HUES64 (cell line): Measurements from ENCODE around the gene ADRM1.

Experiments
- H3K27ac ChIP-seq: 2 replicates; pipeline ENCODE4 v1.7.0; 2013; ENCODE audit warnings: low read depth, low read length, inconsistent platforms
- H3K27me3 ChIP-seq: 2 replicates; pipeline ENCODE4 v1.6.1; 2013; ENCODE audit warnings: mild to moderate bottlenecking, low read length; ENCODE audit not compliant: insufficient read depth
- H3K36me3 ChIP-seq: 2 replicates; pipeline ENCODE4 v1.6.1; 2013; ENCODE audit warnings: mild to moderate bottlenecking, low read length; ENCODE audit not compliant: insufficient read depth
- H3K4me1 ChIP-seq: 2 replicates; pipeline ENCODE4 v1.6.1; 2013; ENCODE audit warnings: mild to moderate bottlenecking, low read length, moderate library complexity; ENCODE audit not compliant: insufficient read depth
- H3K4me3 ChIP-seq: 2 replicates; pipeline ENCODE4 v1.5.1; 2013; ENCODE audit warnings: mild to moderate bottlenecking, low read length, moderate library complexity
- H3K9ac ChIP-seq: 2 replicates; pipeline ENCODE4 v1.6.1; 2013; ENCODE audit warnings: mild to moderate bottlenecking, low read depth, low read length
- H3K9me3 ChIP-seq: 2 replicates; pipeline ENCODE4 v1.6.1; 2013; ENCODE audit warnings: low read depth, low read length; ENCODE audit not compliant: insufficient read depth
- WGBS: fragments of 150-250, 120-280 bp; methylation state at CpG from one replicate; pipeline ENCODE4 v1.1.7; 2013; ENCODE audit warnings: missing lambda C conversion rate; 5-methylcytosine and 5-hydroxymethylcytosine counted together

ADRM1 gene

GRCh38 chr20:62306414-62307187, 3.8 kb downstream of the ADRM1 start:
- Histone ChIP-seq H3K36me3 (peaks cover 78% of the 10 kb centered on the region), H3K4me1 (peaks cover 9% of the 10 kb centered on the region; the same call in 1 of the 2 replicates), H3K27ac (peak overlapping the region; percentile 41; the same call in 1 of the 2 replicates)

GRCh38 chr20:62307226-62308101, 4.7 kb downstream of the ADRM1 start:
- peaks cover 87% of the 10 kb centered on the region for H3K36me3 ChIP-seq
- no peaks in the 10 kb centered on the region for H3K27me3 ChIP-seq
- no peak overlapping the region; the same call in 1 of the 2 replicates for H3K27ac ChIP-seq
- no peak overlapping the region for H3K9ac ChIP-seq
- H3K4me1 ChIP-seq, result peaks cover 9% of the 10 kb centered on the region; the same call in 1 of the 2 replicates
- 96% methylated on average over 42 of the region's 42 CpGs for WGBS
- H3K4me3 ChIP-seq, result no peak overlapping the region
- no peaks in the 10 kb centered on the region for H3K9me3 ChIP-seq

More at GRCh38 chr20:62306414-62307187, 3.8 kb downstream of the ADRM1 start:
- WGBS, result 93% methylated on average over 27 of the region's 27 CpGs
- H3K27me3 ChIP-seq, result no peaks in the 10 kb centered on the region
- no peaks in the 10 kb centered on the region for H3K9me3 ChIP-seq
- no peak overlapping the region for H3K4me3 ChIP-seq
- no peak overlapping the region for H3K9ac ChIP-seq

- WGBS, result 96% methylated on average over 29 of the region's 29 CpGs
- Histone ChIP-seq H3K4me3 (no peak overlapping the region), H3K4me1 (peaks cover 9% of the 10 kb centered on the region; the same call in 1 of the 2 replicates), H3K9me3 (no peaks in the 10 kb centered on the region), H3K9ac (no peak overlapping the region), H3K27me3 (no peaks in the 10 kb centered on the region), H3K36me3 (peaks cover 95% of the 10 kb centered on the region), H3K27ac (peak overlapping the region; percentile 21; the same call in 1 of the 2 replicates)
These were observed 5.5 kb downstream of the ADRM1 start for GRCh38 chr20:62308102-62308822.

- peak overlapping the region; percentile 41; the same call in 1 of the 2 replicates for H3K27ac ChIP-seq
- H3K27me3 ChIP-seq, result no peaks in the 10 kb centered on the region
- WGBS, result 92% methylated on average over 25 of the region's 26 CpGs
- H3K9me3 ChIP-seq, result no peaks in the 10 kb centered on the region
- no peak overlapping the region for H3K9ac ChIP-seq
- peaks cover 97% of the 10 kb centered on the region for H3K36me3 ChIP-seq
- no peak overlapping the region for H3K4me3 ChIP-seq
- H3K4me1 ChIP-seq, result peaks cover 6% of the 10 kb centered on the region; the same call in 1 of the 2 replicates
These were observed 6.6 kb downstream of the ADRM1 start for GRCh38 chr20:62309198-62309944.

GRCh38 chr20:62309947-62310756, 7.4 kb downstream of the ADRM1 start:
- Histone ChIP-seq H3K36me3 (peaks cover 97% of the 10 kb centered on the region), H3K9ac (no peak overlapping the region), H3K27ac (peak overlapping the region; percentile 35; the same call in 1 of the 2 replicates), H3K27me3 (no peaks in the 10 kb centered on the region), H3K9me3 (no peaks in the 10 kb centered on the region), H3K4me1 (no peaks in the 10 kb centered on the region), H3K4me3 (no peak overlapping the region)
- WGBS, result 91% methylated on average over 29 of the region's 29 CpGs

GRCh38 chr20:62310757-62311121, 7.9 kb downstream of the ADRM1 start:
- Histone ChIP-seq H3K4me1 (no peaks in the 10 kb centered on the region), H3K9ac (no peak overlapping the region), H3K9me3 (no peaks in the 10 kb centered on the region), H3K27ac (no peak overlapping the region), H3K27me3 (no peaks in the 10 kb centered on the region), H3K36me3 (peaks cover 97% of the 10 kb centered on the region), H3K4me3 (no peak overlapping the region)
- 92% methylated on average over 25 of the region's 25 CpGs for WGBS

GRCh38 chr20:62311150-62311549, 8.4 kb downstream of the ADRM1 start:
- Histone ChIP-seq H3K27me3 (no peaks in the 10 kb centered on the region), H3K36me3 (peaks cover 97% of the 10 kb centered on the region), H3K9me3 (no peaks in the 10 kb centered on the region), H3K4me3 (no peak overlapping the region), H3K4me1 (no peaks in the 10 kb centered on the region), H3K9ac (no peak overlapping the region), H3K27ac (no peak overlapping the region)
- WGBS, result 95% methylated on average over 18 of the region's 18 CpGs

GRCh38 chr20:62311832-62312661, 9.2 kb downstream of the ADRM1 start:
- no peaks in the 10 kb centered on the region for H3K9me3 ChIP-seq
- H3K27me3 ChIP-seq, result no peaks in the 10 kb centered on the region
- H3K27ac ChIP-seq, result no peak overlapping the region
- no peak overlapping the region for H3K4me3 ChIP-seq
- H3K4me1 ChIP-seq, result no peaks in the 10 kb centered on the region
- H3K36me3 ChIP-seq, result peaks cover 97% of the 10 kb centered on the region
- WGBS, result 96% methylated on average over 60 of the region's 60 CpGs
- no peak overlapping the region for H3K9ac ChIP-seq

- H3K9me3 ChIP-seq, result no peaks in the 10 kb centered on the region; the same call in 1 of the 2 replicates
- no peak overlapping the region for H3K4me3 ChIP-seq
- no peak overlapping the region for H3K9ac ChIP-seq
- no peaks in the 10 kb centered on the region for H3K27me3 ChIP-seq
- 96% methylated on average over 16 of the region's 16 CpGs for WGBS
- H3K36me3 ChIP-seq, result peaks cover 97% of the 10 kb centered on the region
- no peaks in the 10 kb centered on the region for H3K4me1 ChIP-seq
- no peak overlapping the region for H3K27ac ChIP-seq
These were observed 9.8 kb downstream of the ADRM1 start for GRCh38 chr20:62312662-62312977.
